Measurements from ENCODE around the gene RUSC1. TPM values are rescaled to one million over a fixed set of nuclear protein-coding genes. Genes with fewer than 3 reads are reported as not detected.

RUSC1 gene
- total RNA-seq, 1 experiment from 2014 or later, result 68.8 TPM

Small RNA genes within 50 kb of the gene (microRNA-seq; reads per million reads assigned to microRNA genes)
- gene MIR555 (ENCODE audit: borderline number of aligned reads), result not detected

Other genes with a start within 250 kb of the RUSC1 start
- gene EFNA3, start 242.1 kb upstream of the RUSC1 start, total RNA-seq (2021), result 12.5 to 15.4 TPM (median 15.4 TPM) in 3 replicates
- 6.0 to 7.3 TPM (median 6.5 TPM) in 3 replicates for gene EFNA1, start 193.0 kb upstream of the RUSC1 start, total RNA-seq (2021)
- 39.0 to 47.8 TPM (median 46.0 TPM) in 3 replicates for gene SLC50A1, start 185.0 kb upstream of the RUSC1 start, total RNA-seq (2021)
- gene DPM3, start 180.4 kb upstream of the RUSC1 start, total RNA-seq (2021), result 70.6 to 79.8 TPM (median 73.5 TPM) in 3 replicates
- gene KRTCAP2, start 147.6 kb upstream of the RUSC1 start, total RNA-seq (2021), result 104 to 161 TPM (median 147 TPM) in 3 replicates
- gene TRIM46, start 147.0 kb upstream of the RUSC1 start, total RNA-seq (2021), result 20.3 to 22.1 TPM (median 21.4 TPM) in 3 replicates
- gene THBS3, start 113.0 kb upstream of the RUSC1 start, total RNA-seq (2021), result 4.0 to 5.3 TPM (median 5.3 TPM) in 3 replicates
- gene MTX1, start 112.2 kb upstream of the RUSC1 start, total RNA-seq (2021), result 57.5 to 62.8 TPM (median 60.4 TPM) in 3 replicates
- gene ENTREP3, start 65.4 kb upstream of the RUSC1 start, total RNA-seq (2021), result 65.3 to 67.8 TPM (median 66.6 TPM) in 3 replicates
- 50.0 to 58.8 TPM (median 52.2 TPM) in 3 replicates for gene SCAMP3, start 58.5 kb upstream of the RUSC1 start, total RNA-seq (2021)
- 68.2 to 74.9 TPM (median 74.4 TPM) in 3 replicates for gene CLK2, start 47.4 kb upstream of the RUSC1 start, total RNA-seq (2021)
- 5.9 to 7.3 TPM (median 6.3 TPM) in 3 replicates for gene HCN3, start 43.4 kb upstream of the RUSC1 start, total RNA-seq (2021)
- 1.5 to 2.5 TPM (median 1.6 TPM) in 3 replicates for gene PKLR, start 19.5 kb upstream of the RUSC1 start, total RNA-seq (2021)
- gene FDPS, start 12.0 kb upstream of the RUSC1 start, total RNA-seq (2021), result 342 to 366 TPM (median 354 TPM) in 3 replicates
- gene ASH1L, start 241.9 kb downstream of the RUSC1 start, total RNA-seq (2021), result 26.6 to 29.3 TPM (median 27.0 TPM) in 3 replicates

Measured in WTC11 (cell line).